SW 1271 (cell line): ENCODE measurements around the gene PIF1.
"Not testable (repeated sequence)": the region's sequence is repeated elsewhere in the genome, so short reads cannot be mapped to it uniquely, and the experiment has no call there.

Experiments used
- DNase-seq, 2 experiments: peaks; one replicate each; lab custom pipeline; 2025; lab: John Stamatoyannopoulos, UW

Gene PIF1

GRCh38 chr15:64847876-64848716 lies 22.6 kb upstream of the PIF1 start:
- DNase-seq: no peak

- no peak for DNase-seq
These were observed 22.0 kb upstream of the PIF1 start for GRCh38 chr15:64847448-64847847.

- DNase-seq: no peak
These were observed 21.6 kb upstream of the PIF1 start for GRCh38 chr15:64847016-64847415.

- DNase-seq: no peak
These were observed 20.6 kb upstream of the PIF1 start for GRCh38 chr15:64845831-64846595.

- no peak for DNase-seq
These were observed 19.8 kb upstream of the PIF1 start for GRCh38 chr15:64845183-64845611.

GRCh38 chr15:64844576-64845145 lies 19.2 kb upstream of the PIF1 start:
- no peak for DNase-seq

GRCh38 chr15:64843991-64844390 lies 18.5 kb upstream of the PIF1 start:
- no peak for DNase-seq

GRCh38 chr15:64842986-64843561 lies 17.6 kb upstream of the PIF1 start:
- peak in 1 of 2 experiments; percentile 42 for DNase-seq

- no peak for DNase-seq
These were observed 16.9 kb upstream of the PIF1 start for GRCh38 chr15:64842096-64842939.

- DNase-seq: peak; percentile 88 to 95
These were observed 16.1 kb upstream of the PIF1 start, which contains the start of gene PLEKHO2 for GRCh38 chr15:64841344-64842095. Gene PLEKHO2, plus strand, starts transcription at chr15:64841915. Its CDS starts 102 bp downstream, at chr15:64842017.

- DNase-seq: no peak
These were observed 15.6 kb upstream of the PIF1 start for GRCh38 chr15:64841060-64841343.

- no peak for DNase-seq
These were observed 12.1 kb upstream of the PIF1 start for GRCh38 chr15:64837502-64837901.

GRCh38 chr15:64836023-64836536 lies 10.6 kb upstream of the PIF1 start:
- DNase-seq: no peak

- no peak for DNase-seq
These were observed 8.2 kb upstream of the PIF1 start for GRCh38 chr15:64833690-64834089.

- DNase-seq: peak in 1 of 2 experiments; percentile 60
These were observed 3.5 kb upstream of the PIF1 start for GRCh38 chr15:64828985-64829384.

GRCh38 chr15:64824929-64825430 lies 467 bp downstream of the PIF1 start:
- DNase-seq: no peak

GRCh38 chr15:64816452-64816851 lies 9.0 kb downstream of the PIF1 start:
- no peak for DNase-seq

- DNase-seq: not testable (repeated sequence)
These were observed 10.5 kb downstream of the PIF1 start for GRCh38 chr15:64814965-64815364.

GRCh38 chr15:64814283-64814682 lies 11.2 kb downstream of the PIF1 start:
- DNase-seq: not testable (repeated sequence)

- DNase-seq: no peak
These were observed 12.4 kb downstream of the PIF1 start for GRCh38 chr15:64813075-64813474.
